Measurements from ENCODE around the gene NRBP1. TPM values are rescaled to one million over a fixed set of nuclear protein-coding genes. Genes with fewer than 3 reads are reported as not detected.
A peak's percentile ranks its signal among the peaks of the same experiment; 100 is the strongest.

Gene NRBP1
- total and polyA plus RNA-seq, 9 of the 15 experiments (the other 6 are each of a cell fraction or from before 2014, with no cell fraction given), result 2.9 to 84.5 (median 36.9) TPM

GRCh38 chr2:27428213-27428977, at the start of gene NRBP1 (continued):
- peak; percentile 10; the same call in 1 of the 2 replicates for TF ChIP-seq ZBTB26 (CRISPR knock-in tag; IDR thresholded peaks at IDR 0.05)
- TF ChIP-seq ZNF764 (CRISPR knock-in tag; IDR thresholded peaks at IDR 0.05; ENCODE audit: low read depth), result peak; percentile 63; the same call in 1 of the 2 replicates
- peak; percentile 67; the same call in 1 of the 2 replicates for TF ChIP-seq ETS1 (conservative IDR thresholded peaks at IDR 0.05; ENCODE audit: control insufficient read depth, low read depth, low read length)
- 0 out of 2 replicates have a peak, but pooled peaks have one; percentile 72 for TF ChIP-seq FOXO4 (CRISPR knock-in tag; IDR thresholded peaks at IDR 0.05)
- TF ChIP-seq EP400 (IDR thresholded peaks at IDR 0.05), result no peak; the same call in 1 of the 2 replicates
- TF ChIP-seq NR3C1 (CRISPR knock-in tag; IDR thresholded peaks at IDR 0.05), result 0 out of 2 replicates have a peak, but pooled peaks have one; percentile 60
- peak; percentile 39 for TF ChIP-seq HCFC1 (IDR thresholded peaks at IDR 0.05; ENCODE audit: low read depth, low read length)
- no peak; the same call in 1 of the 2 replicates for TF ChIP-seq ZKSCAN1 (IDR thresholded peaks at IDR 0.05; ENCODE audit: low read depth, low read length)
- TF ChIP-seq ATF3 (IDR thresholded peaks at IDR 0.05), result no peak
- no peak; the same call in 1 of the 2 replicates for TF ChIP-seq ATF3 (CRISPR knock-in tag; conservative IDR thresholded peaks at IDR 0.05)
- no peak for TF ChIP-seq NFXL1 (CRISPR knock-in tag; IDR thresholded peaks at IDR 0.05)
- peak in 1 of 2 experiments; percentile 9 for TF ChIP-seq E2F6 (IDR thresholded peaks at IDR 0.05; ENCODE audit: borderline replicate concordance in 1 of 2, extremely low read depth in 1 of 2, insufficient read depth in 1 of 2, insufficient read length in 1 of 2, low read depth in 1 of 2, low read length in 1 of 2, poor library complexity in 1 of 2, severe bottlenecking in 1 of 2)
- no peak for TF ChIP-seq TEAD1 (CRISPR knock-in tag; IDR thresholded peaks at IDR 0.05)
- no peak for TF ChIP-seq FOXK1 (CRISPR knock-in tag; IDR thresholded peaks at IDR 0.05; ENCODE audit: borderline replicate concordance)

Data from K562 (cell line).